Measurements from ENCODE around the gene BPIFB2. TPM values are rescaled to one million over a fixed set of nuclear protein-coding genes. Genes with fewer than 3 reads are reported as not detected.

BPIFB2 gene
- total RNA-seq, 3 donors from 2014 or later: 0.11 TPM; not detected in 2

DNA sequence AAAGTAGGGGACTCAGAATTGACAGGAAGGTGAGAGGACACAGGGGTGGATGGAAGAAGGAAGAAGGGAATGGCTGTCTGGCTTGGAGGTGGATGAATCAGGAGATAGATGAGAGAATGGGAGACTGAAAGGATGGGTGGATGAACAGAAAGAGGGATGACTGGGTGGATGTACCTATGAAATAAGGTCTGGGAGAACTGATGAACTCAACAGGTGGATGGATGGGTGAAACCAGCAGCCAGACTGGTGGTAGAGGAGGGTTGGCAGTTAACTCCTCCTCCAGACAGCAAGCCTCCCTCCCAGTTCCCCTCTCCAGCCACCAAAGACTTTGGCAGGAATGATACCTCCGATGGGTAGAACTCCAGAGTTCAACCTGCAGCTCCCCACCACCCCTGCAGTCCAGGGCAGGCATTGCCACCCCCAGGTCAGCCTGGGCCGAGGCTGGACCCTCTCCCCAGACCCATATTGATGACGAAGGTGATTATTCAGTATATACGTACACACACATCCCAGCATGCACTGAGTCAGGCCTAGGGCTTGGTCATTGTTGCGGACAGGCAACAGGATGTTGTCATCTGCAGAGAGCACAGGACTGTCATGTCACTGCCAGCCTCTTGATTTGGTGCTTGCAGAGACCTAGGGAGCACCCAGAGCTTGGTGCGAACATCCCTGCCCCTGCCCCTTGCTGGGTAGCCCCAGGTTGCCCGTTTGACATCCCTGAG, 5.3 kb upstream of the BPIFB2 start:
- H3K4me1 Mint-ChIP-seq (ENCODE audit: low read depth): peaks cover 17% of the 10 kb centered on the region

DNA sequence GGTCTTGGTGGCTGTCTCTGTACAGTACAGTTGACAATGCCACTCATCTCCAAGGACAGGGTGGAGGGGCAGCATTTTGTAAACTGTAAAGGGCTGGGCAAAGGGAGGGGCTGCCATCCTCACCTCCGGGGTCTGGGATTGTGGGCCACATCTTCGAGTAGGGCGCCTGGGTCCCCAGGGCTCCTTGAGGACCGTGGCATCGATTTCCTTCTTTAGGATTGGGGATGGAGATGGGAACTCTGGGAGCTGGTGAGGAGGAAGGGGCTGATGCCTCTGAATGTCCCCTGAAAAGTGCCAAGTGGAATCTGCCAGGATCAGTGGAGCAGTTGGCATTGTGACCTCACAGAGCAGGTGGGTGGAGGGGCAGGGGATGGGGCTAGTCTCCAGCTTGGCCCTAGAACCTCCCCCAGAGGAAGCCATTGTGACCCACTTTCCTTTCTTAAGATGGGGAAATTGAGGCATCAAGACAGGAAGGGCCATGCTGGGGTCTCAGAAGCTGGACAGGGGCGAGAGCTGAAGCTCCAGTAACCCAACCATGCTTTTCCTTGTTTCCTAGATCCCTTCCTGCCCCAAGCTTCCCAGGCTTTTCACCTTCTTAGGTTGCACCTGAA, 3.3 kb upstream of the BPIFB2 start, which contains the start of gene SUN5:
Gene SUN5, minus strand, starts transcription at position 293 of the 611 bp plus-strand sequence. Its CDS starts 93 bp downstream, at position 200.
- Mint-ChIP-seq H3K9me3 (peaks cover 5% of the 10 kb centered on the region), H3K27me3 (ENCODE audit: low read depth) (no peaks in the 10 kb centered on the region), H3K4me1 (ENCODE audit: low read depth) (peaks cover 11% of the 10 kb centered on the region), H3K4me3 (no peak within 1 kb of the TSS), H3K36me3 (ENCODE audit: insufficient read depth) (peaks cover 2% of the 10 kb centered on the region)
- ATAC-seq: no peak
- no peak for DNase-seq

More for the DNA sequence above, 5.3 kb upstream of the BPIFB2 start:
- Mint-ChIP-seq H3K4me3 (no peak overlapping the region), H3K9me3 (peaks cover 5% of the 10 kb centered on the region), H3K36me3 (ENCODE audit: insufficient read depth) (peaks cover 2% of the 10 kb centered on the region), H3K27me3 (ENCODE audit: low read depth) (no peaks in the 10 kb centered on the region)
- no peak for DNase-seq
- no peak for ATAC-seq

DNA sequence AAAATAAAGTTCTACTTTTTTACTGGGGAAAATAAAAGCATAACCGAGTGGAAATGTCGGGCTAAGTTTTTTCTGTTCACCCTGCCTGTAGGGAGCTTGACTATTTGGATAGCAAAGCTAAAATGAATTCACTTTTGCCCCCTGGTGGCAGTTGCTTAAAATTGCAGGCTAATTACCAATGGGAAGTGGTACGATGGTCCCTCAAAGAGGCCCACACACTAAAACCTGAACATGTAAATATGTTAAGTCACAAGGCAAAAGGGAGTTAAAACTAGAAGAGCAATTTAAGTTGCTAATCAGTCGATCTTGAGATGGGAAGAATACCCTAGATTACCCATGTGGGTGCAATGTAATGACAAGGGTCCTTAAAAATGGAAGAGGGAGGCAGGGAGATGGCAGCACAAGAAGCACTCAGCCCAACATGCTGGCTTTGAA, 2.4 kb upstream of the BPIFB2 start:
- peaks cover 5% of the 10 kb centered on the region for H3K9me3 Mint-ChIP-seq
- DNase-seq: no peak
- ATAC-seq: peak in 1 of 2 donors; percentile 32
- peaks cover 10% of the 10 kb centered on the region for H3K4me1 Mint-ChIP-seq (ENCODE audit: low read depth)
- no peak overlapping the region for H3K4me3 Mint-ChIP-seq
- H3K36me3 Mint-ChIP-seq (ENCODE audit: insufficient read depth): peaks cover 2% of the 10 kb centered on the region
- no peaks in the 10 kb centered on the region for H3K27me3 Mint-ChIP-seq (ENCODE audit: low read depth)

DNA sequence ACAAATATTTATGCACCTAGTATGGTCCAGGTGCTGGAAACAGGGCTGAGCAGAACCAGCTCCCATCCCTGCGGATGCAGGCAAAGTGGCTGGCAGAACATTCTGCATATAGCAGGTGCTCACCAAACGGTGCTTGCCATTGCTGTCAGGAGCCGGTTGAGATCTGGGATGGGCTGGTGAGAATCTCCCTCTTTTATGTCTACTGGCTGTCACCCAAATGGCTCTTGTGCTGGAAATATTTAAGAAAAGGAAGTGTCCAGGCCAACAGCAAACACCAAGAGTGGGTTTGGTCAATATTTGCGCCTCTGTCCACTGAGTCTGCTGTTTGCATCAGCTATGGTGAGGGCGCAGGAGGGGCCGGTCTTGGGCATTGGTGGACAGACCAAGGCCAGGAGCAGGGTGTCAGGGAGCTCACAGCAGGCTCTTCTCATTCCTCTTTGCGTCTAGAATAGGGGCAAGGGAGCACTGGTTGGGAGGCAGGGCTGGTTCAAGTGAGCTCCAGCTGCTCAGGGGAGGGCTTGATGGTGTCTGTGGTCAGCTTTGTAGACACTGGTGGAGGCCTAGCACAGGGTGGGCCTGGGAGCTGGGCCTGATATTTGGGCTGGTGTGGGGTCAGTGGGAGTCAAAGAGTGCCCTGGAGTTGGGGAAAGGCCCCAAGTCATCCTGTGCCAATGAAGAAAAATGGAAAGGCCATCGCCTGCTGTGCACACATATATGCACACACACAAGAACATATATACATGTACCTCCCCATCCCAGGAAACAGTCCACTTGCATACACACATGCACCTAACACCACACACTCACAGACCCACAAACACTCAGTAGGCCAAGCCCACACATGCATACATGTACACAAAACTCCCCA, 1.4 kb upstream of the BPIFB2 start:
- Mint-ChIP-seq H3K27me3 (ENCODE audit: low read depth) (no peaks in the 10 kb centered on the region), H3K9me3 (peaks cover 5% of the 10 kb centered on the region), H3K36me3 (ENCODE audit: insufficient read depth) (peaks cover 2% of the 10 kb centered on the region), H3K4me1 (ENCODE audit: low read depth) (peaks cover 8% of the 10 kb centered on the region), H3K4me3 (no peak overlapping the region)
- ATAC-seq (no peak), DNase-seq (no peak)

DNA sequence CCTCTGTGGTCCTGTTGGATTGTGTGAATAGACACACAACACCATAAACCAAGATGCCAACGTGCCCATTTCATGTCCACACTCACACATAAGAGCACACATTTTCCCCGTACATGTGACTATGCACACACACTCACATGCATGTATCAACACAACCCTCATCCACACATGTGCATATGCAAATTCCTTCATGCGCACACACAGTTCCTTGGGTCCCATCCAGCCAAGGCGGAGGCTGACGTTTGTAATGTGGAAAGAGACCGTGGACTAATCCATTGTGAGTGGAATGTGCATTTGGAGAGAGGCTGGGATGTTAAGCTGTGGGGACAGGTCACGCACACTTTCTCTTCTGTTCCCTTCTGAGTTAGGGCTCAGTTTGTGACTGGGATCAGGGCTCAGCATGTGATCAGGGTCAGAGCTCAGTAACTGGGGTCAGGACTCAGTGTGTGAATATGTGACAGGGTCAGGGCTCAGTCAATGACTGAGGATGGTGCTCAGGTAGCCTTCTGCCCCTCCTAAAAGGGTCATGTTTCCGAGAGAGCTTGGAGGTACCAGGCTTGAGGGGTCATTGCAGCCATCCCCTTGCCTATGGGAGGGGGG, 628 bp upstream of the BPIFB2 start:
- Mint-ChIP-seq H3K4me1 (ENCODE audit: low read depth) (peaks cover 8% of the 10 kb centered on the region), H3K36me3 (ENCODE audit: insufficient read depth) (peaks cover 2% of the 10 kb centered on the region), H3K27me3 (ENCODE audit: low read depth) (no peaks in the 10 kb centered on the region), H3K9me3 (peaks cover 5% of the 10 kb centered on the region), H3K4me3 (no peak overlapping the region)
- ATAC-seq (no peak), DNase-seq (no peak)

DNA sequence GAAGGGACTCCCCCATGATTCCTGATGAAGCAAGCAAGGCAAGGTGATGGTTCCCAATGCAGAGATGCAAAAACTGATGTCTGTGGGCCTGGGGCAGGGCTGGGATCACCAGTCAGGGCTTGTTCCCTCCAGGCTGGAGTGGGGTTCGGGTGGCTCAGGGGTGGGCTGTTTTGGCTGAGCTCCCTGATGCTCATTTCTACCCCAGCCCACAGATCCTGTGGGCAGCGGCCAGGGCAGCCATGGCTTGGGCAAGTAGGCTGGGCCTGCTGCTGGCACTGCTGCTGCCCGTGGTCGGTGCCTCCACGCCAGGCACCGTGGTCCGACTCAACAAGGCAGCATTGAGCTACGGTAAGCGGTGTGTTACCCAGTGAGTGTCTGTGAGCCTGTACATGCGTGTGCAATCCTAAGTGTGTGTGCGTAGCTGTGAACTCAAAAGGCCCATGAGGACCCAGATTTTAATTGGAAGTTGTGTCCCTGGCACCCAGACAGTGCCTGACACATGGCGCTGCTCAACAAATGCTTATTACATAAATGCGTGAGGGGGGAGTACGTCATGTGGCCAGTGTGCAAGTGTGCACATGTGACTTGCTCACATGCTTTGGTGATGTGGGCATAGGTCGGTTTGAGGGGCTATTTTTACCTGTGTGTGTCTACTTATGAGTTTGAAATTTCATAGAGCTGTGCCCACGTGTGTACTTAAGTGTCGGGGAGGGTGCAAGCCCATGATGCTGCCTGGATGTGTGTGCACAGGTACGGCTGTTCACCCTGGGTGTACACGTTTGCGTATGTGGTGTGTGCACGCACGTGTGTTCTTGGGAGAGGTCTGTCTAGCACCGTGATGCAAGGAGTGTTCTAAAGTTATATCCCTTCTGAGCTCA, 1.1 kb downstream of the BPIFB2 start:
- no peak overlapping the region for H3K4me3 Mint-ChIP-seq
- ATAC-seq (no peak), DNase-seq (no peak)
- H3K4me1 Mint-ChIP-seq (ENCODE audit: low read depth): peaks cover 6% of the 10 kb centered on the region
- H3K36me3 Mint-ChIP-seq (ENCODE audit: insufficient read depth): peaks cover 2% of the 10 kb centered on the region
- H3K27me3 Mint-ChIP-seq (ENCODE audit: low read depth): no peaks in the 10 kb centered on the region
- H3K9me3 Mint-ChIP-seq: peaks cover 5% of the 10 kb centered on the region

DNA sequence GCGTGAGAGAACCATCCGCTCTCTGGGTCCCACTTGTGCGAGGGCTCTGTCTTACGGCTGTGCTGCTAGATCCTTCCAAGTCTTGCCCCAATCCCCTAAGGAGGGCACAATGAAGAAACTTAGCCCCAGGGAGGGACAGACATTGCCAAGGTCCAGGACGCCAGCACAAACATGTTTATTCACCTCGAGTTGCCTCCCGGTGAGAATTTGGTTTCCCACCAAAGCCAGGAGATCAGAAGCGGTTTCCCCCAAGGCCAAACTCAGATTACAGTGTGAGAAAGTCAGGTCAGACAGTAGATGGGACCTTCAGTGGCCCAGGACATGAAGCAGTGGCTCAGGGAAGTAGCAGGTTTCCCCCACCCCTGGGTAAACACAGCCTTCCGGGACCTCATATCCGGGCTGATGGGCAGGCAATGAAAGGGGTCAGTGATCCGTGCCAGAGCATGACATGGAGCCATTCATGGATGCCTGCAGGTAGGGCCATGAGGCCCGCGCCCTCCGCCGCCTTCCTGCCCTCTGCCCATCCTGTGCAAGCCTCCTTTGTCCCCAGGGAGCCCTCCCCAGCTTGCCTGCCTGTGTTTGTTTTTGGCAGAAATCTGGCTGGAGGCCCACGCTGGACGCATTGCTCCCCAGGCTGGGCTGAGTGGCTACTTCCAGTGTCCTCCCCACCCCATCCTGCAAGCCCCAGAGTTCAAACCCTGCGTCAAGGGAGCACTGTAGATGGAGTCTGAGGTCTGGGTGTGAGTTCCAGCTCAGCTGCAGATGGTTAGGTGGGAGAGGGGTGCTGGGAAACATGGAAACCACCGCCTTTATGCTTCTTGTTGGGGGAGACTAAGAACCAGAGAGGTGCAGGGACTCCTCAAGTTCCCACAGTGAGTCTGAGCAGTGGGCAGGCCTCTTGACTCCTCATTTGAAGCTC, 2.0 kb downstream of the BPIFB2 start:
- DNase-seq (no peak), ATAC-seq (no peak)
- Mint-ChIP-seq H3K9me3 (peaks cover 5% of the 10 kb centered on the region), H3K27me3 (ENCODE audit: low read depth) (no peaks in the 10 kb centered on the region), H3K36me3 (ENCODE audit: insufficient read depth) (peaks cover 2% of the 10 kb centered on the region), H3K4me1 (ENCODE audit: low read depth) (peaks cover 5% of the 10 kb centered on the region), H3K4me3 (no peak overlapping the region)

DNA sequence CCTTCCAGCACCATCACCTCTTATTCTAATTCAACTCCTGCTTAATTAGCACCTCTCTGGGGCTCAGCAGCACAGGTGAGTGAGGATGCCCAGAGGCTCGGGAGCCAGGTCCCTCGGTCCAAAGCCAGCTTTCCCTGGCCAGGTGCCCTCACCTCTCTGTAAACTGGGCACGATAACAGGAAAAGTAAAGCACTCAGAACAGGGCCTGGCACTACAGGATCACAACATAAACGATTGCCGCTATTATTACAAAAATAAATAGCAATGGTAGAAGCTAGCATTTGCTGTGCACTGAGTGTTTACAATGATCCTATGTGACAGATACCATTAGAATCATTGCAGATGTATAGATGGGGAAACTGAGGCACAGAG, 2.6 kb downstream of the BPIFB2 start:
- Mint-ChIP-seq H3K9me3 (peaks cover 4% of the 10 kb centered on the region), H3K4me3 (no peak overlapping the region), H3K27me3 (ENCODE audit: low read depth) (no peaks in the 10 kb centered on the region), H3K4me1 (ENCODE audit: low read depth) (peaks cover 3% of the 10 kb centered on the region), H3K36me3 (ENCODE audit: insufficient read depth) (peaks cover 2% of the 10 kb centered on the region)
- ATAC-seq (no peak), DNase-seq (no peak)

DNA sequence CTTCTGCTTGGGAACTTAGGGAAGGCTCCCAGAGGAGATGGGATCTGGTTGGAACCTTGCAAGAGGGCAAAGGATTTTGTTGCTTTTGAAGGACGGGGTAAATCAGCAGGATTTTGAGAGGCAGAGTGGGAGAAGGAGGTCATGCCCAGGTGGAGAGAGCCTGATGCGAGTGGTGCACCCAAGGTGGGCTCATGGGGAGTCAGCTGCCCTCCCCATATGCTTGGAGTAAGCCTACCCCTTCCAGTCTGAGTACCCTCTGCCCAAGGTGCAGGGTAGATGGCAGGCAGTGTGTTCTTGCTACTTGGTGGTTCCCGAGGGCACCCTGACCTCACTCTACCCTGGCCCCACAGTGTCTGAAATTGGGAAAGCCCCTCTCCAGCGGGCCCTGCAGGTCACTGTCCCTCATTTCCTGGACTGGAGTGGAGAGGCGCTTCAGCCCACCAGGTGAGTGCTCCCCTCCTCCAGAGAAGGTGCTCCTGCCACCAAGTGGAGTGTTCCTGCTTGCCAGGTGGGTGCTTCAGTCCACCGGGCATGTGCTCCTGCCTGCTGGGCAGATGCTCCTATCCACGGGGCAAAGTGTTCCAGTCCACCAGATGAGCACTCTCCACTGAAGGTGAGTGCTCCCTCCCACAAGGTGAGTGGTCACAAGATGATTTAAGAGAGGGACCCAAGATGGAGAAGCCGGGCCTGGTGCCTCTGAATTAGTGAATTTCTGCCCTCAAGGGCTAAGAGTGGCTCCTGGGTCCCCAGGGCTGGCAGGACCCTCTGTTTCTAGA, 3.4 kb downstream of the BPIFB2 start:
- no peaks in the 10 kb centered on the region for H3K36me3 Mint-ChIP-seq (ENCODE audit: insufficient read depth)
- no peaks in the 10 kb centered on the region for H3K4me1 Mint-ChIP-seq (ENCODE audit: low read depth)
- H3K9me3 Mint-ChIP-seq: no peaks in the 10 kb centered on the region
- H3K27me3 Mint-ChIP-seq (ENCODE audit: low read depth): no peaks in the 10 kb centered on the region
- no peak overlapping the region for H3K4me3 Mint-ChIP-seq
- ATAC-seq (no peak), DNase-seq (no peak)

DNA sequence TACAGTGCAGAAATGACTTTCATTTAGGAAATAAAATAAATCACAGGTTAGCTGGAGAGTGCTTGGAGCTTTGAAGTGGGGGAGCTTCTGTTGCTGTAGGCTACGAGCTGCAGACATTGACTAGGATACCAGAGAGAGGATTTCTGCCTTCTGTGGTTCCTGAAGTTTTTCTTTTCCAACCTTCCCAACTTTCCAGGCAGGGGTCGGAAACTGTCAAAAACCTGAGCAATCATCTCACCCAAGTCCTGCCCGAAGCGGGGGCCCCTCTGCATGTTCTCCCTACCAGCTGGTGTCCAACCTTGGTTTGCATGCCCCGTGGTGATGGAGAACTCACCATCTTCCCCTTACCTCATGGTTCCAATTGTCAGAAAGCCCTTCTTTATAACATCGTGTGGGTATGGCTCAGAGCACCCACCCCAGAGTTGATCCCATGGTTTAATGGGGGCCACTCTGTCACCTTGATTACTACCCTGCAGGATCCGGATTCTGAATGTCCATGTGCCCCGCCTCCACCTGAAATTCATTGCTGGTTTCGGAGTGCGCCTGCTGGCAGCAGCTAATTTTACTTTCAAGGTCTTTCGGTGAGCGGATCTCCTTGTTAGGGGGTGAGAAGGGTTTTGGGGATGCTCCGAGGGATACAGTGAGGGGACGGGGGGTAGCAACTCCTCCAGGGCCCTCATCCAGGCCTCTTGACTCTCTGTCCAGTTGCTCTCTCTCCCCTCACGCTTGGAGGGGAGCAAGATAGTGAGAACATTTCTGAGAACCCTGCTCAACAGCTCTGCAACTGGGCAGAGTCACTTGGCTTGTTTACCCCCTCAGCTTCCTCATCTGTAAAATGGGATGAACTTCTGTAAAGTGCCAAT, 5.1 kb downstream of the BPIFB2 start:
- H3K4me1 Mint-ChIP-seq (ENCODE audit: low read depth): peaks cover 5% of the 10 kb centered on the region
- H3K27me3 Mint-ChIP-seq (ENCODE audit: low read depth): no peaks in the 10 kb centered on the region
- H3K36me3 Mint-ChIP-seq (ENCODE audit: insufficient read depth): no peaks in the 10 kb centered on the region
- ATAC-seq: no peak
- H3K9me3 Mint-ChIP-seq: no peaks in the 10 kb centered on the region
- DNase-seq: no peak
- H3K4me3 Mint-ChIP-seq: no peak overlapping the region

DNA sequence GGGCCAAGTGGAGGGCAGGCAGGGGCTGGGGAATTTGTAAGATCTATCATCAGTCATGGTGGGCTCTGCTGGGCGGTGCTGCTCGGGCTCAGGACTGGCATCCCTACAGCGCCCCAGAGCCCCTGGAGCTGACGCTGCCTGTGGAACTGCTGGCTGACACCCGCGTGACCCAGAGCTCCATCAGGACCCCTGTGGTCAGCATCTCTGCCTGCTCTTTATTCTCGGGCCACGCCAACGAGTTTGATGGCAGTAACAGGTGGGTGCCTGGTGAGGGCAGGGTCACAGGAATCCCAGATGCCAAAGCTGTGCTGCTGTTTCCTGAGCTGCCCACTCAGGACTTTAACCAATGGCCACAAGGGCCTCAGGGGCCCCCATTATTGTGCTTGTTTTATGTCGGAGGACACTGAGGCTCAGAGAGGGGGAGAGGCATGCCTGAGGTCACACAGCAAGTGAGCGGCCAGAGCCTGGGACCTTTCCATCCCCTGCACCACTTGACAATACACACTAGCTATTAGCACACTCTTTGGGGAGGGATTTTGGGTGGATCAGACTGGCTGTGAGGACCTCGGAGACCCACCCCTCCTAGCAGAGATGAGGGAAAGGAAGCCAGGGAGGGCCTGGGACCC, 6.3 kb downstream of the BPIFB2 start:
- Mint-ChIP-seq H3K4me3 (no peak overlapping the region), H3K36me3 (ENCODE audit: insufficient read depth) (no peaks in the 10 kb centered on the region), H3K27me3 (ENCODE audit: low read depth) (no peaks in the 10 kb centered on the region), H3K4me1 (ENCODE audit: low read depth) (peaks cover 5% of the 10 kb centered on the region), H3K9me3 (no peaks in the 10 kb centered on the region)
- ATAC-seq (no peak), DNase-seq (no peak)
